Activated CD8-positive, alpha-beta memory T cell treated with anti-CD3 and anti-CD28 coated beads for 1 hour (primary cell): ENCODE data around the gene CENPP.

Experiments used
- DNase-seq, 2 donors: peaks; one replicate each; pipeline ENCODE4 v3.0.0-alpha.2; 2020; ENCODE audit warnings: low read depth in 1 of 2; ENCODE audit errors: extremely low read depth in 1 of 2

The CENPP gene

DNA sequence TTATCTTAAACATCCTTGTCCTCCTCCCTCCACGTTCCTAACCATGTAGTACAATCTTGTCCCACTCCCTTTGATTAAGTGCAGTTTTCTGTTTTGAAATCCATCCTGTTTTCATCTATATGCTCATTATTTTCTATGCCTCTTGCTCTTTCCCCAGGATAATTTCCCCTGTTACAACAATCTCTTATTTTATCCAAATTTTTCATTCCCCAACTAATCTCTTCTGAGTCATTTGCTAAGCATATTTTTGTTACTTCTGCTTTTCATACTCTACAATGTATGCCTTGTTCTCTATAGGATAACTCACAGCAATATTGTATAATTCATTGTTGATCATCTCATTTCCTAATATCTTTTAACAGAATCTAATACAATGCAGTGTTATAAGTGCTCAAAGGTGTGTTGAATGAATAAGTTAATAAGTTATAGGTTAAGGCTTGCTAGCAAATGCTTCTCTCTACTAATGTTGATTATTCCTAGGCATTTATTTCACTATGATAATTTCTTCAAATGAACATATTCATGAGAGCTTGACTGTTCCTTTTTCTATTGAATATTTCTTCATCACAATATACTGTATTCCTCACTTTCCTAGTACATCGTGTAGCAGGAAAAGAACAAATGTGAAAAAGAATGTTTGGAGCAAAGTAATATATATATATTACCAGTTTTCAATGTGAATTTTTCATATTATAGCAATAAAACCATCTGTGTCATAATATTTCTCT is 97.0 kb downstream of the CENPP start:
- no peak for DNase-seq

DNA sequence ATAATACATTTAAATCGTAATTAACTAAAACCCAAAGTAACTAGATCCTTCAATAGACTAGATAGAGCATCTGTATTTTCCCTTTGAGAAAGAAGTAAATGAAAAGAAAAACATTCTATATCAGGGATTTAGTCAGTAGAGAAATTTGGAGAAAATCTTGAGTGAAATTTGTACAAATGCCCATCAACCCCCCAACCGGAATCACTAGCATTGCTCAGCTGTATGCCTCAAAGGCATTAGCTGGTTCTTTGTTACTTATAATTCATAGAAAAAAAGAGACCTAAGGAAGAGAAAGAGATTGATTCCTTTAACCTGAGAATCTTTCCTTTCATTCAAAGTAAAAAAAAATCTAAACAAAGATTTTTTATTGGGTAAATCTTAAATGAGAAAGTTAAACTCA is 97.9 kb downstream of the CENPP start:
- no peak for DNase-seq

DNA sequence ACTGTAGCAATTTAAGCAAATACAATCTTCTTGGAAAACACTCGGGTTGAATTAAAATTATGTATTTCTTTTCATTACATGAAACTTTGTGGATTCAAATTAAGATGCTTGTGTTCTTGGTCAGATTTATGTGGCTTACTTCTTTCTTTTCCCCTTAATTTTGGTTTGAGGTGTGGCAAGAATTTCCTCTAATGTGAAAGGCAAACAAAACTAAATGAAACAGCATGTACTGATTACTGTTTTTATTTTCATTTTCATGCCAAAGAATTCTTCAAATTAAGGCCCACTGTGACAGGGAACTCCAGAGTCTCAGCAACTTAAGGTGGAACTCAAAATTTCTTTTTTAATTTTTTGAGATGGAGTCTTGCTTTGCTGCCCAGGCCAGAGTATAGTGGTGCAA is 98.6 kb downstream of the CENPP start, which contains the start of gene OMD:
Gene OMD (minus strand): TSS at position 132 of the 400 bp plus-strand sequence. CDS start 6,913 bp downstream, outside the sequence.
- DNase-seq, result no peak

DNA sequence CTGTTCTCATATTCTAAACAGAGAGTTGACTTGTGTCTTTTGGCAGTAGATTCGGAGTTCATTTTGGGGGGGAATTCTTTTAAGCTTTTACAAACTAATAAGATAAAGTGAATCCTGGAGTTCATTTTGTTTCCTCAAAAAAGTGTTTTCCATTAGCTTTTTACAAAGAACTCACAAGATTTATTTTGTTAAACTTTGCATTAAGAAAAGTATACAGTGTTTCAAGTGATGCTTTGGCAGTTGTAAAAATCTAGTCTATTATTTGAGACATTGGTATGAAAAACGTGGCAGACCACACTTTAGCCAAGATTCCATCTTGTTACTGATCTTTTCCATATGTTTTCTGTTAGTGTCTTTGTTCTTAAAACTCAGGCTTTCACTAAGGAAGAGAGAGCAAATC is 99.7 kb downstream of the CENPP start:
- DNase-seq, result no peak

DNA sequence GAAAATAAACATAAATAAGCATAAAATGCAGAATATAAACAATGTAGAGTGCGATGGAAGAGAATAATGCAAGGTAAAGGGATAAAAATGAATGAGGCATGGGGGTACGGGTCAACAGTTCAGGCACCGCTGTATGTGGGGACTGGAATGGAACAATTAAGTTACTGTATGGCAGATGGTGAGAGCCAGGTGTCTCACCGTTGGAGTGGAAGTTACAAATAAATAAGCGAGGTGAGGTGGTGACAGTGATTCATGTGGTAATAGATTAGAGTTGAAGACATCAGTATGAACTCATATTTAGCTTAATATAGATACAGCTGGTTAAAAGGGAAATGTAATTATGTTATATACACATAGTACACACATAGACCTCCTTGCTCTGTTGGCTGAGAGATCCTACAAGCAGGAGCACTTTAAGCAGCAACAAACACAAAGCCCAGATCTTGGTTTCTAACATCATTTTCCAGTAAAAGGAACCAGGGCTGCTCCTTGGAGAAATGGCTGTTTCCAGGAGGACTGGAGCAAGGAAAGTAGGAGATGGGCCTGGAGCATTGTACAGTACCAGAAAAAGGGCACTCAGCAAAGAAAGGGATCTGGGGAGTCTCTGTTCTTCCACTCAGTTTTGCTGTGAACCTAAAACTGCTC is 100.9 kb downstream of the CENPP start:
- no peak for DNase-seq

DNA sequence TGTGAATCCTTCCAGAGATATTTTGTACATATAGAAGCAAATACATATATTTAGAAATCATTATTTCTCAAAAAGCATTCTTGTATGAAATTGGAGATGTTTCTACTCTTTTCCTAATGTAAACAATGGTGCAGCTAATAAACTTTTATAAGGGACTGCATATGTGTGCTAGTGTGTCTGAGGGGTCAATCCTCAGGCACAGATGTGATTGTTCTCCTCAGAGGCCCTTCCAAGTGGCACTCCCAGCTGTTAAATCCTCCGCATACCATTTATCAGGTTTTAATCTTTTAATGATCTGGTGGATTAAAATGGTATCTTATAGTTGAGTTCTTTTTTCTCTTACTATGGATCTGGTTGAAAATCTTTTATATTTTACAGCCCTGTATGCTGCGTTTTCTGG is 104.1 kb downstream of the CENPP start:
- no peak for DNase-seq

DNA sequence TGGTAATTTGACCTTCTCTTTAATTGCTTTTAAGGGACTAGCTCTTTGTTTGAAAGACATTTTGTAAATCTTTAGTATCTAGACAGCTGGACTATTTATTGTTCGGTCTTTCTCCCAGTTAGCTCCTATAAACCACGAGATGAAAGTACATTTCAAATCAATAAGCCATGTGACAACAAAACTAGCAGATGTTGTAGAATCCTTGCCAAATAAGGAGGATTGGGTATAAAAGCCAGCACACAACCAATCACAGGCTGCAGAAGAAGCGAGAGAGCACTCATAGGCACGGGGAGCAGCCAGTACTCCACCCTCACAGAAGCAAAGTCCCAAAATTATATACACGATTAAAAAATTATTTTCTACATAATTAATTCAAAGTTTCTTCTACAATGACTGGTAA is 106.6 kb downstream of the CENPP start:
- DNase-seq, result no peak

DNA sequence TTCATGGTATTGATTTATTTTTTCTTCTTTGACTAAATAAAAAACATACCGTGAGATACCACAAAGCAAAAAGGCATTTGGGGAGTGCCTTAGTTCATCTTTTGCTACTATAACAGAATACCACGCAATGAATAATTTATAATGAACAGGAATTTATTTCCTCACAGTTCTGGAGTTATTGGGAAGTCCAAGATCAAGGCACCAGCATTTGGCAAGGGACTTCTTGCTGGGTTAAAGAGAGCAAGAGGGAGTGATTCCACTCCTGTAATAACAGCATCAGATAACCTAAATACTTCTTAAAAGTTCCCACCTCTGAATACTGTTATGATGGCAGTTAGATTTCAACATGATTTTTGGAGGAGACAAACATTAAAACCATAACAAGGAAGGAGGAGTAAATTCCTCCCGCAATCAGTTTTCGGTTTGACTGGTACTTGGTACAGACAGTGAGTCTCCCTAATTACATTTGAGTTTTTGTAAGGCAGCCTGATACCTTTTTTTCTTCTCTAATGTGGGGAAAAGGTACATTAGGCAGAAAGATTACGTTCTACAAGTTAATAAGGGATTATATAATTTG is 107.3 kb downstream of the CENPP start:
- DNase-seq, result no peak

DNA sequence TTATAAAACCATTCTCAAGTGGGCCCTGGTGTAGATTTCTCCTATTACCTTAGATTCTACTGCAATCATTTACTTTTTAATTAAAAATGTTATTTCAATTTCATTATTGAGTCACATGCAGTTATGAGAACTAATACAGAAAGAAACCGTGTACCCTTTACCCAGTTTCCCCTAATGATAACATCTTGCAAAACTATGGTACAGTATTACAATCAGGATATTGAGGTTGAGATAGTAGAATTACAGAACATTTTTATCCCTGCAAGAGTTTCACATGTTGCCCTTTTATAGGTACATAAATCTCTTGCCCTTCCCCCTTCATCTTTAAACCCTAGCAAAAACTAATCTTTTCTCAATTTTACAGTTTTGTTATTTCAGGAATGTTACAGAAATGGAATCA is 109.5 kb downstream of the CENPP start:
- no peak for DNase-seq

DNA sequence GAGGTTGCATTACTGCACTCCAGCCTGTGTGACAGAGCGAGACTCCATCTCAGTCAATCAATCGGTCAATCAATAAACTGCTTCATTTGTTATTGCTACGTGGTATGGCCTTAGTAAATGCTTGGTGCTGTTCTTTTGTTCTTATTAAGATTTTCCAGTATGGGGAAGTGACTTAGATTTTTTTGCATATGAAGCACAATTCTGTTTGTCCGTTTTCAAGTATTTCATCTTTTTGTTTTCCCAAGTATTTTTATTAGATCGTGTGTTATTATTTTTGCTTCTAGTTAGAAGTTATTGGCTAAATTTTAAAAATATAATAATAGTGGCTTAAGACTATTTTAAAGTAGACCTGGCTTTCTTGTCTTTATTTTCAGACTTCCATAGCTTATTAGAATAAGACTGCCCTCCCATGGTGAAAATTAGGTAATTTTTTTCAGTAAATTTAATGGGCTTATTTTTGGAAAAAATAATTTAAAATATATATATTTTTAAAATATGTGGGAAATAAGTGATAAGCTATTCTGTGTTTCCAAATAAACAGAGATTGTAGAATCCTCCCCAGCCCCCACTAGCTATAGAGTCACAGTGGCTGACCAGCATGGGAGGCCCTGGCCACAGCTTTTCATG is 113.3 kb downstream of the CENPP start:
- no peak for DNase-seq

DNA sequence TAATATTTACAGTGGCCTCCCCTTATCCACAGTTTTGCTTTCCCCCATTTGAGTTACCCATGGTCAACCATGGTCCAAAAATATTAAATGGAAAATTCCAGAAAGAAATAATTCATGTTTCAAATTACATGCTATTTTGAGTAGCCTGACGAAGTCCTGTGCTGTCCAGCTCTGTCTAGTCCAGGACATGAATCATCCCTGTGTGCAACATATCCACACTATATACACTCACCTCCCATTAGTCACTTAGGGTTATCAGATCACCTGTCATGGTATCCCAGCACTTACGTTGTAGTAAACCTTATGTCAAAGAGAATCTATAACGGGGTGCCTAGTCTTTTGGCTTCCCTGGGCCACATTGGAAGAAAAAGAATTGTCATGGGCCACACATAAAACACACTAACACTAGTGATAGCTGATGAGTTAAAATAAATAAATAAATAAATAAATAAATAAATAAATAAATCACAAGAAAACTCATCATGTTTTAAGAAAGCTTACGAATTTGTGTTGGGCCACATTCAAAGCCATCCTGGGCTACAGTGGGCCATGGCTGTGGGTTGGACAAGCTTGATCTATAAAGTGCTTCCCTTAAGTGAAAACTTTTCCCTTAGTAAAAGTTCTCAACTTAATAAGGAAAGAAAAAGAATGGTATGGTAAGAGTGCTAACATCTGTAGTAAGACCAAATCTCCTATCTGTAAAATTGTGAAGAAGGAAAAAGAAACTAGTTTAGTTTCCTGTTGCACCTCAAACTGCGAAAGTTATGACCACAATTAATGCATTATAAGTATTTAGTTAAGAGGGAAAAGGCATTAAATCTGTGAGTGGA is 114.4 kb downstream of the CENPP start:
- DNase-seq, result no peak

DNA sequence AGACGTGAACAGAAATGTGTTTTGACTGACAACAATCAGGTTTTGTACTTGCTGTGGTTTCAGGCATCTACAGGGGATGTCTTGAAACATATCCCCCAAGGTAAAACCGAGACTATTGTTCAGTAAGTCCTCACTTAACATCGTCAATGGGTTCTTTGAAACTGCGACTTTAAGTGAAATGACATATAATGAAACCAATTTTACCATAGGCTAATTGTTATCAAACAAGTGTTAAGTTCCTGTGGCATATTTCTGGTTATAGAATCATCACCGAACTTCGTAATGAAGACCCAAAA is 114.9 kb downstream of the CENPP start:
- DNase-seq, result no peak

DNA sequence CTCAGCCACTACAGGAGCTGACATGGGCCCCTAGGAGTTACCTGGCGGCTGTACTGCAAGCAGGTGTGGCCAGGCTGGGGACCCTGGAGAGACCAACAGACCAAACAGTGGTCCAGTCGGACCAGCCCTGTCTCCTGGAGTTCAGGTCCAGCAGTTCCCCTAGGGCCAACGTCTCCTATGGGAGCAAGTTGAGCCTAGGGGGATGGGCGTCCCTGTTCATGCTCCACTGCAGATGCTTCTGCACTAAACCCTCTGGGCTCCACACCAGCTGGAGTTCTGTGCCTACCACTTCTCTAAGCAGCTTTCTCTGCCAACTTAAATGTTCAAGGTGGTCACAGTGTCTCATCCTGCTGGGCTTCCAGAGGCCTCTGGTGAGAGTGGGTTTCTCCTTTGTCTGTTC is 119.1 kb downstream of the CENPP start:
- no peak for DNase-seq

DNA sequence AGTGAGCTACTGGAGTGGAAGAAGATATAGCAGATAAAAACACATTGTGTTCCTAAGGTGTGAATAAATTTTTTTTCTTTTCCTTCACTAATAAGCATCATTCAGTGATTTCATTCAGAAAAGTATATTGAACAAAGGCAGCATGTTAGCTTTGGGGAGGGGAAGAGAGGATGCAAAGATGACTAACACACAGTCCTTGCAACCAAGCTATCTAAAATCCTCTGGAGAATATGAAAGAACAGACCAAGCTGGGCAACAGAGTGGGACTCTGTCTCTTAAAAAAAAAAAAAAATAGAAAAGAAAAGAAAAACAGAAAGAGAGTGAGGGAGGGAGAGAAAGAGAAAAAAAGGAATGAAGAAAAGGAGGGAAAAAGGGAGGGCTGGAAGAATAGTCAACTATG is 120.8 kb downstream of the CENPP start:
- no peak for DNase-seq

DNA sequence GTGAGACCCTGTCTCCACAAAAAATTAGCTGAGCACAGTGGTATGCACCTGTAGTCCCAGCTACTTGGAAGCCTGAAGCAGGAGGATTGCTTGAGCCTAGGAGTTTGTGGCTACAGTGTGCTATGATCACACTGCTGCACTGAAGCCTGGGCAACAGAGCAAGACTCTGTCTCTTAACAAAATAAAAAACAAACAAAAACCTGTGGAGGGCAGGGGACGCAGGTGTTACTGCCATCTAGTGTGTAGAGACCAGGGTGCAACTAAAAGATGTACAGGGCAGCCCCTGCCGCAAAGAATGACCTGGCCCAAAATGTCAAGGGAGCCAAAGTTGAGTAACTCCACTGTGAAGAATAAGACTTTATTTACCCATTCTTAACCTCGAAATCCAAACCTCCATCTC is 129.5 kb downstream of the CENPP start:
- no peak for DNase-seq

DNA sequence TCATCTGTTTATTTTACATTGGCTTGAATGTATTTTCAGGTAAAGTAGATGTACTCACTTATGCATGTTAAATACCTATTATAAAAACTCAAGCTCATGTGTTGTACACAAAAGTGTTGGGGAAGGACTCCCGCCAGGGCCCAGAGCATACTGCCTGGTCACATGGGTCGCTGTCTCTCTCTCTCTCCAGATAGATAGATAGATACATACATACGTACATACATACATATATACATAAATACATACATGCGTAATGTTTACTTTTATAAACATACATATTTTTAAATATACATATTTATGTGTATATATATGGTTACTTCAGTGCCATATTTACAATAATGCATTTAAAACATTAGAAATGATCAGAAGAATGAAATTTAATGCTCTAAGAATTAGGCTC is 131.8 kb downstream of the CENPP start:
- no peak for DNase-seq

DNA sequence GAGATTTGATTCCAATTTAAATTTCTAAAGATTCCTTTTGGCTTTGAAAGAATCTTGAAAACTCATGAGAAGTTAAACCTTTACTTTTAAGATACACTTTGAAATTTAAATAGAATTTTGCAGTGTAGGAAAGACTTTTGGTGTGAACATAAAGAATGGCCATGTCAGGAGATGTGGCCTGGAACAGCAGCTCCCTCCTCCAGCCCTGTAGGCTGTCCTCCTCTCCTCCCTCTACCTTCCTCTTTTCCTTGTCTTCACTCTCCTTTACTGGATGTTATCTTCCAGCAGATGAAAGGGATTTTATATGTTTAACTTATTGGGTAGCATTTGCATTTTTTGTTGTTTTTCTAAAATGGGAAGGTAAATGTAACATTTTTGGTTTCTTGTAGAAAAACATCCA is 137.6 kb downstream of the CENPP start:
- DNase-seq, result no peak

DNA sequence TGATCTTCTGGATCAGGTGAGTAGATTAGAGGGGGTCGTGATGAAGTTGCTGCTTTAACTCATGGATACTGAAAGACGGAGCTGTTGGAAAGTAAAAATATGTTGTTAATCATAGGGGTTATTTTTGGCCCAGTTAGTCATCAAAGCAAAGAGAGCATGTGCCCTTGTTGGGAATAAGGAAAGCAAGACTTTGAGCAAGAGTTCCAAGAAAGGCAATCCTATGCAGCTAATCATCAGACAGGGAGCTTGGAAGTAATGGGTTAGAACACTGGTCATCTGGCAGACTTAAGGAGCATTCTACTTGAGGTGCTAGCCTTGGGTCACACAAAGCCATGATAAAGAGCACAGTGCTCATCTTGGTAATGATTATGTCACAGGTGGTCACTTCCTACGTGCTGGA is 138.2 kb downstream of the CENPP start:
- no peak for DNase-seq

DNA sequence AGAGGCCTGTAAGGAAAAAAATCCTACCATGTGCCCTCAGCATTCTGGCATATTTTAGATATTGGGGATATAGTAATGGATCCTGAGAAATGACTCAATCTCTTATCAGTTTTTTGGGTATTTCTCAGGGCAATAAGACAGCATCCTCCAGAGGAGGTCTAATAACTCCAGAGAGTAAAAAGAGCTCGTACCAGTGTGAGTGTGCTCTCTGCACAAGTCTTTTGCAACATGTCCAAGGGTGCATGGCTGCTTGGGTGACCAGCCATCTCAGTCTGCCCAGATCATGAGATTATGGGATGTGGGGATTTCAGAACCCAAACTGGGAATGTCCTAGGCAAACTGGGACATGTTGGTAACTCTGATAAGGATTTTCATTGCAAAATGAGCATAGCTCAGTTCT is 141.3 kb downstream of the CENPP start:
- no peak for DNase-seq

DNA sequence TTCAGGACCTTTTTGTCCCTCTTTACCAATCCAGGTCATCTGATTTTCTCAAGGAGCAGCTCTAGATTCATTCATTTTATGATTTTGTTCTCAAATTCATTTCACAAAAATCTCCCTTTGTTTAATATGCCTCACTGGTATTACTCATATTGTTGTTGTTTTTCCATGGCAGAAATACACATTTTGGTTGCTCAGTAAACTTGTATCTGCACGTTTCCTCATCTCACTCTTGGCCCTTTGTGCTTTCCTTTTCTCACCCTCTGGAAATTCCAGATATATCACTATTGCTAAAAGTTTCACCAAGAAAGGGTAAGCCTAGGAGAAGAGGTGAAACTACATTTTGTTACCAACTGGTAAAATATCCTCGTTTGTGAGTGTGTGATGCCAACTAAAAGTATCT is 141.8 kb downstream of the CENPP start:
- DNase-seq, result no peak

DNA sequence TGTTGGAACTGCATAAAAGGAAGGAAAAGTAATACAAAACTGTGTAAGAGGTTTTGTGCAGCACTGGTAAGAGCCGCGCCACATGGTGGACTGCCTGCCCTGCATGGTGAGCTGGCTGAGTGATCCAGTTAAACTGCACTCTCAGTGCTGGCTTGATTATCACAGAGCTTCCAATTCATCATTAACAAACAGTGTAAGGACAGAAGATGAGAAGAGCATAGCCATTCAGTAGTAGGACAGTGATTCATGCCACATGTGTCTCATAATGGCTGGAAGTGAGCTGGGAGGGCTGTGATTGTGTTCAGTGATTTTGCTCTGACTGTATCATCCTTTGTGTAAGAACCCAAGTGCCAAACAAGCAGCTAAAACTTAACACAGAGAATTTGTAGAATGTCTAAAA is 142.5 kb downstream of the CENPP start:
- no peak for DNase-seq
